ENCODE data around the gene TMPRSS13. TPM values are rescaled to one million over a fixed set of nuclear protein-coding genes. Genes with fewer than 3 reads are reported as not detected.

TMPRSS13 gene
- total RNA-seq, 1 experiment from 2014 or later, result 0.50 TPM

GRCh38 chr11:117946842-117947526, 17.8 kb upstream of the TMPRSS13 start:
- Histone ChIP-seq H2BK5ac (ENCODE audit: insufficient read length, low read length) (no peak overlapping the region), H3K4ac (ENCODE audit: low read depth, low read length) (no peak overlapping the region), H3K79me1 (ENCODE audit: insufficient read depth, low read depth, low read length, poor library complexity, severe bottlenecking) (no peaks in the 10 kb centered on the region), H3K27ac (ENCODE audit: insufficient read length, low read depth, low read length) (no peak overlapping the region), H2AFZ (ENCODE audit: low read length) (no peak overlapping the region), H3K79me2 (ENCODE audit: insufficient read depth, low read length) (no peaks in the 10 kb centered on the region), H3K56ac (ENCODE audit: insufficient read length, low read depth, low read length) (no peak overlapping the region), H2AK5ac (ENCODE audit: insufficient read length, low read length) (no peak overlapping the region), H3K23ac (ENCODE audit: insufficient read length, low read depth, low read length) (no peak overlapping the region), H3K27me3 (ENCODE audit: insufficient read depth, low read length) (no peaks in the 10 kb centered on the region), H2BK20ac (ENCODE audit: low read depth, low read length, poor library complexity, severe bottlenecking) (no peak overlapping the region), H2BK15ac (ENCODE audit: low read depth, low read length) (no peak overlapping the region), H4K5ac (ENCODE audit: insufficient read length, low read depth, low read length) (no peak overlapping the region), H3K9ac (ENCODE audit: extremely low read depth, insufficient read length, low read length) (no peak overlapping the region), H3T11ph (ENCODE audit: low read length) (no peak overlapping the region), H2BK12ac (ENCODE audit: insufficient read length, low read depth, low read length) (no peak overlapping the region), H3K9me3 (ENCODE audit: control insufficient read depth, low read depth, low read length) (no peaks in the 10 kb centered on the region), H3K18ac (ENCODE audit: insufficient read length, low read depth, low read length) (no peak overlapping the region), H2BK120ac (ENCODE audit: low read depth, low read length, poor library complexity, severe bottlenecking) (no peak overlapping the region), H3K4me1 (ENCODE audit: insufficient read depth, low read length) (no peaks in the 10 kb centered on the region), H3K14ac (ENCODE audit: insufficient read depth, low read length) (no peak overlapping the region), H3K4me2 (ENCODE audit: insufficient read depth, insufficient read length, low read length) (no peak overlapping the region), H4K8ac (replicated peaks; ENCODE audit: insufficient read length, low read depth, low read length) (no peak overlapping the region), H4K20me1 (ENCODE audit: control insufficient read depth, insufficient read depth, insufficient read length) (no peaks in the 10 kb centered on the region), H4K91ac (ENCODE audit: insufficient read length, low read depth, low read length) (no peak overlapping the region), H3K23me2 (ENCODE audit: insufficient read length, low read depth, low read length, poor library complexity, severe bottlenecking) (no peaks in the 10 kb centered on the region)
- peak; percentile 98 for TF ChIP-seq CTCF (conservative IDR thresholded peaks at IDR 0.05)
- WGBS (ENCODE audit: extremely low coverage, insufficient read length, low lambda C conversion rate), result no CpG with 5 or more reads among the region's 7 CpGs
- Mint-ChIP-seq H3K27ac (no peak overlapping the region), H3K27me3 (ENCODE audit: low read depth) (peaks cover 8% of the 10 kb centered on the region), H3K4me1 (peaks cover 2 to 6% of the 10 kb centered on the region in 2 experiments; a peak in 2 of 4 replicates), H3K36me3 (ENCODE audit: insufficient read depth in 1 of 3, low read depth in 3 of 3) (no peaks in the 10 kb centered on the region; a peak in 1 of 7 replicates), H3K9me3 (no peaks in the 10 kb centered on the region), H3K4me3 (no peak overlapping the region)
- DNase-seq, result peak; percentile 90
